PC-9 (cell line): ENCODE results near the gene TTC22. TPM values are rescaled to one million over a fixed set of nuclear protein-coding genes. Genes with fewer than 3 reads are reported as not detected.

Experiments used
- BruUV-seq: library from RNA; stranded (reverse); fragments of 400-500 nt; replicated peaks from 2 replicates; lab custom pipeline; 2021; lab: Mats Ljungman, UMichigan
- CTCF ChIA-PET: fragments of 300-600 bp; sonication (Branson Sonifier 250); formaldehyde crosslinking; loops from one replicate; lab custom pipeline; 2022; ENCODE audit warnings: antibody characterized with exemption; lab: Charles Lee
- POLR2A ChIA-PET: fragments of 300-600 bp; sonication (Branson Sonifier 250); formaldehyde crosslinking; loops from one replicate; lab custom pipeline; 2022; ENCODE audit warnings: antibody characterized with exemption; ENCODE audit not compliant: unreplicated experiment; lab: Charles Lee
- DNase-seq, 2 experiments: peaks; one replicate each; pipeline versions ENCODE4 v3.0.0 to v3.0.0-alpha.2; 2015 to 2022; ENCODE audit warnings: mixed read lengths in 1 of 2
- H2AFZ ChIP-seq: fragments of 200-600 bp; sonication (generic); 2 replicates; pipeline ENCODE4 v1.8.1; 2017; ENCODE audit warnings: antibody characterized with exemption
- H3F3A ChIP-seq: fragments of 200-600 bp; sonication (generic); 2 replicates; pipeline ENCODE4 v1.8.1; 2017; ENCODE audit warnings: antibody characterized with exemption, mild to moderate bottlenecking, low read depth; ENCODE audit not compliant: insufficient read depth
- H3K27ac ChIP-seq: fragments of 200-600 bp; sonication (generic); 2 replicates; pipeline ENCODE4 v1.6.1; 2016; ENCODE audit warnings: mixed run types
- H3K27me3 ChIP-seq: fragments of 200-600 bp; sonication (generic); 2 replicates; pipeline ENCODE4 v1.6.1; 2016; ENCODE audit warnings: low read depth, mixed run types; ENCODE audit not compliant: insufficient read depth
- H3K36me3 ChIP-seq: fragments of 200-600 bp; sonication (generic); 2 replicates; pipeline ENCODE4 v1.6.1; 2016; ENCODE audit warnings: low read depth, mixed run types
- H3K4me1 ChIP-seq: fragments of 200-600 bp; sonication (generic); replicated peaks from 2 replicates; pipeline ENCODE4 v1.6.1; 2016; ENCODE audit warnings: mixed run types; ENCODE audit not compliant: insufficient read depth
- H3K4me2 ChIP-seq: fragments of 200-600 bp; sonication (generic); 2 replicates; pipeline ENCODE4 v1.6.1; 2017; ENCODE audit warnings: mixed run types
- H3K4me3 ChIP-seq: fragments of 200-600 bp; sonication (generic); 2 replicates; pipeline ENCODE4 v1.6.1; 2016; ENCODE audit warnings: mixed run types
- H3K79me2 ChIP-seq: fragments of 200-600 bp; sonication (generic); 2 replicates; pipeline ENCODE4 v1.6.1; 2017; ENCODE audit warnings: low read depth, mixed run types
- H3K9me2 ChIP-seq: fragments of 200-600 bp; sonication (generic); 2 replicates; pipeline ENCODE4 v1.8.1; 2017; ENCODE audit warnings: mild to moderate bottlenecking; ENCODE audit not compliant: insufficient read depth
- H3K9me3 ChIP-seq: fragments of 200-600 bp; sonication (generic); 2 replicates; pipeline ENCODE4 v1.8.1; 2016; ENCODE audit warnings: low read depth; ENCODE audit not compliant: insufficient read depth
- H4K20me1 ChIP-seq: fragments of 200-600 bp; sonication (generic); 2 replicates; pipeline ENCODE4 v1.8.1; 2017; ENCODE audit not compliant: insufficient read depth
- CTCF ChIP-seq: fragments of 200-600 bp; sonication (generic); conservative IDR thresholded peaks from 2 replicates; pipeline ENCODE4 v1.6.1; 2017; ENCODE audit warnings: mixed run types, antibody characterized with exemption, mild to moderate bottlenecking, moderate library complexity
- EZH2 ChIP-seq: fragments of 200-600 bp; sonication (generic); IDR thresholded peaks from 2 replicates; pipeline ENCODE4 v1.8.0; 2017; ENCODE audit warnings: antibody characterized with exemption, low read depth
- intact Hi-C: fragments of 100-400 bp; cut with micrococcal nuclease; formaldehyde crosslinking; loops from one replicate; pipeline ENCODE4 v1.10.0; 2022; ENCODE audit not compliant: unreplicated experiment
- total RNA-seq: library from RNA; stranded (reverse); gene quantifications from 2 replicates; pipeline ENCODE4 v1.2.3, GENCODE V29; 2021

Gene TTC22
- total RNA-seq, 1 experiment from 2014 or later, result 26.3 TPM

GRCh38 chr1:54745864-54746263 lies 55.3 kb downstream of the TTC22 start:
- H3K9me2 ChIP-seq, result no peaks in the 10 kb centered on the region
- no peak overlapping the region for H2AFZ ChIP-seq
- no peak for DNase-seq
- peaks cover 3% of the 10 kb centered on the region; the same call in 1 of the 2 replicates for H3K36me3 ChIP-seq
- no peak overlapping the region for H3K4me3 ChIP-seq
- no peak overlapping the region for H3K27ac ChIP-seq
- H3K4me1 ChIP-seq, result peaks cover 11% of the 10 kb centered on the region
- intact Hi-C loops, result no loop called here
- no peak overlapping the region for H3K4me2 ChIP-seq
- no peaks in the 10 kb centered on the region for H3K27me3 ChIP-seq
- H3F3A ChIP-seq, result peaks cover 8% of the 10 kb centered on the region; the same call in 1 of the 2 replicates
- no peaks in the 10 kb centered on the region for H3K9me3 ChIP-seq
- H3K79me2 ChIP-seq, result no peaks in the 10 kb centered on the region
- TF ChIP-seq EZH2 (no peak), CTCF (no peak)
- ChIA-PET CTCF (no interaction called here), POLR2A (no interaction called here)
- BruUV-seq, result TSS peak; percentile 13
- H4K20me1 ChIP-seq, result no peaks in the 10 kb centered on the region; the same call in 1 of the 2 replicates

GRCh38 chr1:54745274-54745673 lies 55.8 kb downstream of the TTC22 start:
- intact Hi-C loops, result no loop called here
- CTCF ChIA-PET, result no interaction called here
- no TSS peak for BruUV-seq

GRCh38 chr1:54744696-54745095 lies 56.4 kb downstream of the TTC22 start:
- Histone ChIP-seq H4K20me1 (no peaks in the 10 kb centered on the region; the same call in 1 of the 2 replicates), H2AFZ (no peak overlapping the region), H3K36me3 (peaks cover 3% of the 10 kb centered on the region; the same call in 1 of the 2 replicates), H3K9me2 (no peaks in the 10 kb centered on the region), H3K79me2 (no peaks in the 10 kb centered on the region), H3K27ac (no peak overlapping the region), H3K4me2 (no peak overlapping the region), H3K27me3 (no peaks in the 10 kb centered on the region), H3K9me3 (no peaks in the 10 kb centered on the region), H3K4me1 (peaks cover 11% of the 10 kb centered on the region), H3K4me3 (no peak overlapping the region), H3F3A (peaks cover 8% of the 10 kb centered on the region; the same call in 1 of the 2 replicates)
- ChIA-PET POLR2A (interaction anchor here (0.6 kb wide), 1 partner anchor 127 kb away, joined by 8 read pairs; no protein-coding TSS in a partner anchor), CTCF (interaction anchor here (0.5 kb wide), 1 partner anchor 805 kb away, joined by 3 read pairs; no protein-coding TSS in a partner anchor)
- BruUV-seq, result no TSS peak
- intact Hi-C loops, result no loop called here
- TF ChIP-seq EZH2, result no peak
- TF ChIP-seq CTCF, result no peak
- no peak for DNase-seq

More at GRCh38 chr1:54745274-54745673, 55.8 kb downstream of the TTC22 start:
- Histone ChIP-seq H3K4me3 (no peak overlapping the region), H3K27me3 (no peaks in the 10 kb centered on the region), H3F3A (peaks cover 8% of the 10 kb centered on the region; the same call in 1 of the 2 replicates), H3K27ac (no peak overlapping the region), H3K4me2 (peak overlapping the region; percentile 5), H3K4me1 (peaks cover 11% of the 10 kb centered on the region), H3K36me3 (peaks cover 3% of the 10 kb centered on the region; the same call in 1 of the 2 replicates), H4K20me1 (no peaks in the 10 kb centered on the region; the same call in 1 of the 2 replicates), H3K9me3 (no peaks in the 10 kb centered on the region), H3K79me2 (no peaks in the 10 kb centered on the region), H3K9me2 (no peaks in the 10 kb centered on the region), H2AFZ (no peak overlapping the region)
- DNase-seq, result peak; percentile 47 to 51
- no peak for TF ChIP-seq CTCF
- TF ChIP-seq EZH2, result no peak
- POLR2A ChIA-PET, result interaction anchor here (0.6 kb wide), 1 partner anchor 126 kb away, joined by 8 read pairs; no protein-coding TSS in a partner anchor
